HTERT RPE-1 (cell line): Measurements from ENCODE around the gene FGD1.
"Not testable (repeated sequence)": the region's sequence is repeated elsewhere in the genome, so short reads cannot be mapped to it uniquely, and the experiment has no call there.

Experiments used
- in situ Hi-C: fragments of 300-500 bp; cut with MboI; formaldehyde crosslinking; loops from 4 replicates; pipeline ENCODE4 v1.14.3; 2020; ENCODE audit warnings: low sequenced_read_pairs

The FGD1 gene

DNA sequence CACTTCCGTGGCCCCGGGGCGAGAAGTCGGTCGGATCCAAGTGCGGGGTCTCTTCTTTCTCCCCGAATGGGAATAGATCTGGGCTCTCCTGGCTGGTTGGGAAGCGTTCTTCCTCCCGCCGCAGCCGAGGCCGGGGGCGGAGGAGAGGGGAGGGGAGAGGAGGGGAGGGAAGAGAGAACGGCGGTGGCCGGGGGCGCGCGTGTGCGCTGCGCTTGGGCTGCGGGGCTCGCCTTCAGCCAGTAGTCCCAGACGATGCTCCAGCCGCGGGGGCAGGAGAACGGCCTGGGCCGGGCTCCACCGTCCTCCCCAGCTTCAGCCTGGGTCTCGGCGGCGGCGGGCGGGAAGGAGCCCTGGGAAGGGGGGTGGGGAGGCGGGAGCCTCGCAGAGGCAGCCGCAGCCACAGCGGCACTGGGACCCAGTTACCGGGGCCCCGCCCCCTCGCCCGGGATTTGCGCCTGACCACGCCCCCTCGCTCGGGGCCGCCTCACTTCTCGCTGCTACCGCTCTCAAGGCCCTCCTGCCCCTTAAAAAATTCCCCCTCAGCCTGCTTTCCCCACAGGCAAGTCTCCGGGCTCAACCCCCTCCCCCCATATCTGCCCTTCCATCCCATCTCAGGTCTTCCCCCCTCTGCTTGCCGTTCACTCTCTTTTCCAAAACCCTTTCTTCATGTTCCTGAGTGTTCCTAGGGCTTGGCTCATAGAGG lies at the start of gene FGD1:
FGD1 (minus strand) TSS at position 421 of the 703 bp plus-strand sequence. CDS start 802 bp downstream, outside the sequence.
- in situ Hi-C loops = no loop called here

DNA sequence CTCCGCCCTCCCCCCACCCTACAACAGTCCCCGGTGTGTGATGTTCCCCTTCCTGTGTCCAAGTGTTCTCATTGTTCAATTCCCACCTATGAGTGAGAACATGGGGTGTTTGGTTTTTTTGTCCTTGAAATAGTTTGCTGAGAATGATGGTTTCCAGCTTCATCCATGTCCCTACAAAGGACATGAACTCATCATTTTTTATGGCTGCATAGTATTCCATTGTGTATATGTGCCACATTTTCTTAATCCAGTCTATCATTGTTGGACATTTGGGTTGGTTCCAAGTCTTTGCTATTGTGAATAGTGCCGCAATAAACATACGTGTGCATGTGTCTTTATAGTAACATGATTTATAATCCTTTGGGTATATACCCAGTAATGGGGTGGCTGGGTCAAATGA lies 46.2 kb upstream of the FGD1 start:
- in situ Hi-C loops = not testable (repeated sequence)

DNA sequence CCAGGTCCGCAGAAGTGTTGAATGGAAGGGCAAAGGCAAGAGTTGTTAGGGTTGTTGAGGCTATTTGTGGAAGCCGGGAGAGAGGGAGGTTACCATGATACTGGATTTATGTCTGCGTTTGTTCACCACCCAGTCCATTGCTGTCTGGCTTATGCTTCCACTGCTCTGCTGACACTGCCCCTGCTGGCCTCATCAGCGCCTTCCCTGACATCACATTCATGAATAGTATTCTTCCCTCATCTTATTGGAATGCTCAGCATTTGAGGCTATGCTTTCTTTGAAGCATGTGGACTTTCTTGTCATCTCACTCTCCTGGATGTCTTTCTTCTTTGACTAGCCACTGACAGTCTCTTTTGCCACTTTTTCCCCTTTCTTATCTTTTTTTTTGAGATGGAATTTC lies 44.3 kb upstream of the FGD1 start:
- in situ Hi-C loops = no loop called here

DNA sequence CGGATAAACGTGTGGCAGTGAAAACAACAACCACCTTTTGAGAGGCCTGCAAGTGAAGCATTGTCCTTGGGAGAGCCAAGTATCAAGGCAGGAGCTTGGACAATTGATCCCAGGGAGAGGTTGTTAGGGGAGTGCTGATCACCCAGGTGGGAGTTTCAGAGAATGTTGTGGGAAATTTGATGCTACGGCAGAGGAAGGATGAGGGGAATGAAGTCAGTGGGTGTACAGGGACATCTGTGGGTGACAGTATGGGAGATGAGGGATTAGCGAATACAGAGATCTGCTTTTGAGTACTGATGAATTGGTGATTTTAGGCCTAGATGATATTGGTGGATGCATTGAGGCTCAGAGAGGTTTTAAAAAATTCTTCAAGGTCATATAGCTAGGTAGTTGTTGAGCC lies 38.2 kb upstream of the FGD1 start:
- in situ Hi-C loops = no loop called here

DNA sequence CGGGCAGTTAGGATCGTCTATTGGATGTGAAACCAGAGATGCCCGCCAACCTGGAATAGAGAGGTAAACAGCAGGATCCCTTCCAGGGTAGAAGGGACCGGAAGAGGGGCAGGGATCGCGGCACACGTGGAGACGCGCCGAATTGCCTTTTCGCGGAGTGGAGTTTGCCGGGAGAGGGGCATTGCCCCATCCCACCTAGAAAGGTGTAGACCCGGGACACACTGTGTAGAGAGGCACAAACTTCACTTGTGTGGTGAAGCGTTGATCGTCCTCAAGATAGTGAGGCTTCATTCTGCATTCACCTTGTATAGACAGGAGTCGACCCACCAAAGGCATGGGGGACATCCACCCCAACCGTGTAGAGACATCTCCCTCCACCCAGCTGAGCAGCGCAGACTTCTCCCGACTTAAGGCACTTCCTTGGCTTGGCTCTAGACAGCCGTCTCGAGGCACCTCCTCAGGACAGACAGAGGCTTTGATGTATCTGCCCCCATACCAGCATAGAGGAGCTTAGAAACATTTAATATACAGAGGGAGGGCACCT lies 34.4 kb upstream of the FGD1 start:
- in situ Hi-C loops = no loop called here

DNA sequence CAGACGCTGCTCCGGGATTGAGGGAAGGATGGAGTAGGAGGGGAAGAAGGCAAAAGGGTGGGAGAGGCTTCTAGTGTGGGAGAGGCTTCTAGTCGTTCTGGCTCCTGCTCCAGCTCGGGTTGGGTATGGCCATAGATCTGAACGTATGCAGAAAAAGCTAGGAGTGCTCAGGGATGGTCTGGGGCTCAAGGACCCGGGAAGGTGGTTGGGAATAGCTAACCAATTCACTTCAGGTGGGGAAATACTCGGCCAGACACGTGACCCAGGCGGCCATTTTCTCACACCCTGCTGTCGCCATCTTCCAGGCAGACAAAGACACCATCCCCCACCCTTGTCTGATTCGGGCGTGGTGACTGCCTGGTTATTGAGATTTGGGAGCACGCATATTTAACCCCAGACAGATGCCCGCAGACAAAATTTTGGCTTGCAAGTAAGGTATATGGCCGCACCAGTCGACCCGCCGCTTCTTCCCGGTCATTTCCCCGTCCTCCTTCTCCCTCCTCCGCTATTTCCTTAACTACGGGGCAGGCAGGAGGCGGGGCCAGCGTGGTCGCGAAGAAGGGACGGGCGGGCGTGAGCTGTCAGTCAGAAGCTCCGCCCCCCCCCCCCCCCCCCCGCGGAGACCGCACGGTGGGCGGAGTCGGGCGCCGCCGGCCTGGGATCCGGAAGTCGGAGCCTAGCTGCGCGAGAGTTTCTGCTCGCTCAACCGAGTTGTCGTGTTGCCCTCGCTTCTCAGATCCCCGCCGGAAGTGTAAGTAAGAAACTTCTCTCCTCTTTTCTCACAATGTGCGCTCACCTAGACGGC lies 33.7 kb upstream of the FGD1 start, which contains the start of gene GNL3L:
GNL3L (plus strand) TSS at position 668 of the 805 bp plus-strand sequence. CDS start 2,348 bp downstream, outside the sequence.
- in situ Hi-C loops = no loop called here

DNA sequence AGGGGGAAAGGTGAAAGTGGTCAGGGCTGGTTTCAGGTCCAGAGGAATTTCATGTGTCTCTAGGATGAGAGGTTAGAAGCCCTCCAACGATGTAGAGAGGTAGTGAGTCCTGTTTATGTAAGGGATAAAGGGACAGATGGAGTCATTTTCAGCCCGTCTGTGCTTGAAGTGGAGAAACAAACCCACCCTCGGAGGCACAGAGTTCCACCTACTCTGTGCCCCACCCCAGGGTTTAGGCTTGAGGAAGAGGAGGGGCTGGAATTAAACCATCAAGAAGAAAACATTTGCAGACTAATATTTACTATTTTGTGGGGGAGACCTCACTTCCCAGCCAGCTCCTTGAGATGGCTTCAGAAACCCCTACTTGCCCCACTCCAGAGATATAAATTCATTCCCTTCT lies 33.1 kb upstream of the FGD1 start:
- in situ Hi-C loops = no loop called here

DNA sequence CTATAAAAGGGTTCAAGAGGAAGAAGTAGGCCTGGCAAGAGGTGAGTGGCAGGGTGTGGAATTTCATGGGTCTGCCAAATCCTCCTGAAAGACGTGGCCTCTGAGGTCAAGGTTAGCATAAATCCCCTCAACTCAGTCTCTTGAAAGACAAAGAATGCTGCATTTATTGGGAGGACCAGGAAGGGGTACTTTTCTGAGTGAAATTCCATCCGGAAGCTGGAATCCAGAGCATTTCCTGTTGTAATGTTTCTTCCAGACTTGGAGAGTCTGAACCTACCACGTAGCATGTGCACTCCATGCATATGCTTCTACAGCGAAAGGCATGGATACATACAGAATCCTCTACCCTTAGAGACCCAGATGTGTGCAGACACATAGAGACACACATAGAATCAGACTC lies 13.4 kb upstream of the FGD1 start:
- in situ Hi-C loops = no loop called here

DNA sequence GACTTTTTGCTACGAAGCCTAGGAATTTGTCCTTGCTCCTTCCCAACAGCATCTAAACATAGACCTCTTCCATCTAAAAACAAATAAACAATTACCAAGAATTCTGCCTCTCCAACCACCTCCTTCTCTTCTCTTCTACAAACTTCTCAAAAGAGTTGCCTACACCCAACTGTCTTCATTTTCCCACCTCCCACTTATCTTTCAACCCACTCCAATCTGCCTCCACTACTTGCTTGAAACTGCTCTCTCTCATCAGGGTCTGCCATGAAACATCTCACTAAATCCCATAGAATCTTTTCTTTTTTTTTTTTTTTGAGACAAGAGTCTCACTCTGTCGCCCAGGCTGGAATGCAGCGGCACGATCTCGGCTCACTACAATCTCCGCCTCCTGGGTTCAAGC lies 902 bp upstream of the FGD1 start:
- in situ Hi-C loops = no loop called here

DNA sequence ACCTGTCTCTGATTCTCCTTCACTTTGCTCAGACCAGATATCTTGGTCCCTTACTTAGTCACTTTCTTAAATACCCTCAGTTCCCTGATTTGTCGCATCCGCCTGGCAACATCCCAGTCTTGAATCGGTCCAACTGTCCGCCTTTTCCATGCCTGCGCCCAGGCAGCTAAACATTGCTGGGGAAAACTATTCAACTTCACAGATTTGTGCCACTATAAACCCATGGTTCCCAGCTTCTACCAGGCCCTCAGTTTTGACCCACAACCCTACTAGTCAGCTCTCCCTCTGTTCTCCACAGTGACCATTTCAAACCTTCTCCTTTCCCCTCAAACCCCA lies 451 bp upstream of the FGD1 start:
- in situ Hi-C loops = no loop called here

DNA sequence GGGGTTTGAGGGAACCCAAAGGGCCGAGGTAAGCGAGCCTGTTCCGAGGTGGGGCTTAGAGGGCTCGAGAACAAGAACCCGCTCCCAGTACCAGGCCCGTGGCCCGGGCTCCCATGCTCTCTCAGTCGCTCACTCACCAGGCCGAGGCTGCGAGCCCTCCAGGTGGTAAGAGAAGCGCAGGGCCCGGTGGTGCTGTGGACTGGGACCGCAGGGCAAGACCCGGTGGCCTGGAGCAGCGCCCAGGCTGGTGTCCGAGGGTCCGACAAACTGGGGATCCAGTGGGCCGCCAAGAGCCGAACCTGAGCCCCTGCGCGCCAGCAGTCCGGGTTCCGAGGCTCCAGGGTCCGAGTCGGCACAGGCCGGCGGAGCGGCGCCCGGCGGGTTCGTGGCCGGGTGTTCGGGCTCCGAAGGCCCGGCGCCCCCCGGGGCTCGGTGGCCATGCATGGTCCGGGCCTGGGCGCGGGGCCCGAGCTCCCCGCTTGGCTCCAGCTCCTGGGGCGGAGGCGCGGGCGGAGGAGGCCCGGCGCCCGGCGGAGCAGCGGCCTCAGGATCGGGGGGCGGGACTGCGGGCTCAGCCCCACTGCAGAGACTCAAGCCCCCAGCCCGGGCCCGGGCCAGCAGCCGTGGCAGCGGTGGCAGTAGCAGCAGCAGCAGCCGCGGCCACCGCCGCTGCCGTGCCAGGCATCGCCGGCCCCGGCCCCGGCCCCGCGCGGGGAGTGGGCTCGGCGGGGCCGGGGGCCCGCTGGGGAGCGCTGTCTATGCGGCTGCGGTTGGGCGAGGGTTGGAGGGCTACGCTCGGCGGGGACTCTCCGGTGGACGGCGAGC lies 833 bp downstream of the FGD1 start:
- in situ Hi-C loops = no loop called here

DNA sequence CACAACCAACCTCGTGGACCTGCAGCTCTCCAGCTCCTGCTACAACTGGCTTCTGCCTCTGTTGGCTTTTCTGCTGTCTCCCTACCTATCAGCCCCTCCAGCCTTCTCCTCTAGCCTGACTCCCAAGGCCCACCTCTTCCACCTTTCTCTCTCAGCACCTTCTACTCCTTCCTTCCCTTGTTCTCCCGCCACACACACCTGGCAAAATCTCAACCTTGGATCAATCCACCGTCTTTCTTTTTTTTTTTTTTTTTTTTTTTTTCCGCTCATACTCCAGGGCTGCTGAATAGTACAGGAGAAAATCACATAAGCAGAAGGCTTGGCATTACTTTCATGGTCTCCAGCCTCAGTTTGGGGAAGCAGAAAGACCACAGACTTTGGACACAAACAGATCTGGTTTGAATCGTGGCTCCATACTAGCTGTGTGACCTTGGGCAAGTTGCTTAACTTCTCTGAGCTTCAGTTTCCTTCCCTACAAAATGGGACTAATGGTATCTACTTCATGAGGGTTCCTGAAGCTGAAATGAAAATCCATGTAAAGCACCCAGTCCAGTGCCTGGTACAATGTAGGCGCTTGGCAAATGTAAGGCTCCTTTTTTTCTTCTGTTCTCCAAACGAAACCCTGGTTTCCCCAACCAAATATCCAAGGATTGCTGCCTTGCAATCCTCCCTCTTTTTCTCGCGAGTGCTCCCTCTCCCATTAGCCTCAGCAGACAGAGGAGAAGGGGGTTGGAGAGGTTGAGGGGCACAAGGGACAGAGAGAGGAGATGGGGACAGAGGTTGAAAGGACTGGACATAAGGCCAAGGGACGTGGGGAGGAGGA lies 1.7 kb downstream of the FGD1 start:
- in situ Hi-C loops = no loop called here

DNA sequence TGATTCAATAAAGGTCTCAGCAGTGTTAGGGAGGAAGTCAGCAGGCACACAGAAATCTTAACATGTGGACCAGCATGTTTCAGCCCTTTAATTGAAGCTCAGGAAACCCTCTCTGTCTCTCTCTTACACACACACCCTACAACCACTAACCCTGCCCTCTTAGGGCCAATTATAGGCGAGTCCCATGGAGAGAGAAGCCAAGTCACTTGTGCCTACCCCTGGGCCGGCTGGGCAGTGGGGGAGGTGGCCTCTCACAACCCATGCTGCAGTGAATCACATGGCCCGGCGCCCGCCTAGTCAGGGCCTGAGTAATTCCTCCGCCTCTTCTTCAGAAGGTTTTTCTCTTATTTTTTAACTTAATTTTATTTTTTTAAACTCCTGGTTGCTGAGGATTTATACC lies 3.7 kb downstream of the FGD1 start:
- in situ Hi-C loops = no loop called here

DNA sequence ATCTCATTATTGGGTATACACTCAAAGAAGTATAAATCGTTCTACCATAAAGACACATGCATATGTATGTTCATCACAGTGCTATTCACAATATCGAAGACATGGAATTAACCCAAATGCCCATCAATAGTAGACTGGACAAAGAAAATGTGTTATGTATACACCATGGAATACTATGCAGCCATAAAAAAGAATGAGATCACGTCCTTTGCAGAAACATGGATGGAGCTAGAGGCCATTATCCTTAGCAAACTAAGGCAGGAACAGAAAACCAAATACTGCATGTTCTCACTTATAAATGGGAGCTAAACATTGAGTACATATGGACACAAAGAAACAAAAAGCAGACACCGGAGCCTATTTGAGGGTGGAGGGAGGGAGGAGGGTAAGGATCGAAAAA lies 6.2 kb downstream of the FGD1 start:
- in situ Hi-C loops = not testable (repeated sequence)

DNA sequence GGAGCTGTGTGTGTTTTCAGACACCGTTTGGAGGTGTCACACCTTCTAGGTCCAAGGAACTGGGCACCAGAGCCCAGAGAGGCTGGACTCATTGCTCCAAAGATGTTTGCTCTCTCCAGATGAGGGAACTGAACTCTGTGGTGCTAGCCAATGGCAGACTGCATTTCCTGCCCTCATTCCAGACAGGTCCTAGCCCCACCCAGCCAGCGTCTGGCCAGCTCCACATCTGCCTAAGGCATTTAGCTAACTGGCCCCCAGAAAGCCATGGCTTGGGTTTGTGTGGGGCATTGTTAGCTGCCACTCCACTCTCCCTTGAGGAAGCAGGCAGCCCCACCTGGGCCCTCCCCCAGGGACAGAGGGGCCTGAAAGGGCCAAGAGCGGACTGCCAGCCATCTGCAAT lies 11.4 kb downstream of the FGD1 start:
- in situ Hi-C loops = no loop called here

DNA sequence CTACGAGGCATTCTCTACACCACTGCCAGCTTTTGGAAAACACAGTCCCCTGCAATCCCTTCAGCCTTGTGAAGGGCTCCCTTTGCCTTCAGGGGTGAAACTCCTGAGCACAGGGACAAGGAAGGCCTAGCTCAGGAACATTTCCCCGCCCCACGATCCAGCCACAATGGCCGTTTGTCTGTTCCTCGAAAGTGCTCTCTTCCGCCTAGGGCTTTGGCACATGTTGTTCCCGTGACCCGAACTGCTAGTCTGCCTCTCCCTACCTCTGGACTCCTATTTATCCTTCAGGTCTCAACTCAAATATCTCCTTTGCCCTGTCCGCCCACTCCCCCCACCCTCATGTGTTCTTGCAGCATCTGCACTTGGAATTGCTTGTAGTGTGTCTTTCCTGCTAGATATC lies 12.1 kb downstream of the FGD1 start:
- in situ Hi-C loops = no loop called here

DNA sequence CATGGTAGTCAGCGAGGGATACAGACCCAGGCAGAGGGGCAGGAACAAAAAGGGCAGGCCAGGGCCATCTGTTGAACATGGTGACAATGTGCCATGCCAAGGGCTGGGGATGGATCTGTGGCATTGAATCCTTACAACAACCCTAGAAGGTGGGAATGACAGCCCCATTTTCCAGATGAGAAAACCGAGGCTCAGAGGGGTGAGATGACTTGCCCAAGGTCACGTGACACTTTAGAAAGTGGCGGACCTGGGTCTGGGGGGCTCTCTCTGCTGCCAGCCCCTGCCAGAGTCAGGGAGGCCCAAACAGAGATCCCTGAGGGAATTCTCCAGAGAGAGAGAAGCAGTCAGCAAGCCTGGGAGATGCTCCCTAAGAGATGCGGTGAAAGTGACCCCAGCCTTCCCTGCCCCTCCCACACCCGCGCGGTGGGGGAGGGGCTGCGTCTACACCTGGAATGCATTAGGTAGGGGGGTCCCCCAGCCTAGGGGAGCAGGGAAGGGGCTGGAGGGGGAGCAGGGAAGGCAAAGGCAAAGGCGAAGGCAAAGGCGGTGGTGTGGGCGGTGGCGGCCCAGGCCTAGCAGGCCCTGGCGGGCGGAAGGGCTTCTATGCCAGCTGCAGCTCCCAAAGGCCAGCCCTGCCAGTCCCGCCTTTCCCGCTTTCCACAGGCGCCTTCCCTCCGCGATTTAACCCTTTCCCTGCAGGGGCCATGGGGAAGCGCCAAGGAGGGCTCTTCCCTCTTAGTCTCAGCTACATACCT lies 13.0 kb downstream of the FGD1 start:
- in situ Hi-C loops = no loop called here

DNA sequence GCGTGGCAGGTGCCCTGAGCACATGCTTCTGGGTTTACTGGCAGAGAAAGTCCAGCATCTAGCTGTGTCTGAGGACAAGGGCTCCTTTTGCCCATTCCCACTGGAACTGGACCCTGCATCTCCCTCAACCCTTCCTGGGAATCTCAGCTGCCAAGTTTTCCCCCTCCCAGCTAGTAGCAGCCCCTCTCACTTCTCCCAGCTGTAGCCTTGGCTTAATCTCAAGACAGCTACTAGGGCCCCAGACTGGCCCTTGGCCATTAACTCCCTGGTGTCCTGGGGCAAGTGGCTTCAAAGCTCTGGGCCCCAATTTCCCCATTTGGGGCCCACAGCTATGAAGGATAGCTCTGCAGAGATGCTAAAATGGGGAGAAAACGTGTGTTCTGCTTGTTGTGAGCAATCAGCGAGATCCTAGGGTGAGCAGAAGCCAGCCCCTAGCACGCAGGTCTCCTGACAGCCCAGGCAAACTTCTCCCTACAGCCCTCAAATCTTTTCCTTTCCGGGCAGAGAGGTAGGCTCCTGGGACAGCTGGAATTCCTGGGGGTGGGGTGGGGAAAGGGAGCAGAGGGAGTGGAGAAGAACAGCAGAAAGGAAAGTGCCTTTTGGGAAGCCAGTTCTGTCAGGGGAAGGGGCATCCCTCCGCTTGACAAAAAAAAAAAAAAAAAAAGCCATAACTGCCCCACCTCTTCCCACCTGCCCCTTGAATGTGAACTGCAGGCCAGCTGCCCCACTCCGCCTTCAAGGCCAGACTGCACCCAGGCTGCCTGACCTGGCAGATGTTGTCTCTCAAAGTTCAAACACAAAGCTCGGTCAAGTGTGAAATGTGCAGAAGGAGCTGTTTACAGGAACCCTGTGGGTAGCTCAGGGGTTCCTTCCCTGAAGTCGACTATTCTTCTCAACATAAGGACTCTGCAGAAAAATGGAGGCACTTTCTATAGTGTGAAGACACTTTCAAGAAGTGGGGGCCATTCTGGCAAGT lies 16.6 kb downstream of the FGD1 start:
- in situ Hi-C loops = no loop called here
